Measurements from ENCODE around the gene SGO2.
"Not testable (repeated sequence)": the region's sequence is repeated elsewhere in the genome, so short reads cannot be mapped to it uniquely, and the experiment has no call there.

The SGO2 gene

GRCh38 chr2:200625282-200625681 lies 99.3 kb downstream of the SGO2 start:
- no peaks in the 10 kb centered on the region for H3K36me3 ChIP-seq (ENCODE audit: insufficient read depth, low read depth, low read length)
- H3K9ac ChIP-seq (ENCODE audit: low read depth, low read length), result no peak overlapping the region
- no peaks in the 10 kb centered on the region for H3K27me3 ChIP-seq (ENCODE audit: insufficient read depth, low read length)
- H3K4me1 ChIP-seq (ENCODE audit: insufficient read depth, low read length), result peaks cover 6% of the 10 kb centered on the region; the same call in 1 of the 2 replicates
- H3K4me3 ChIP-seq (ENCODE audit: low read length), result no peak overlapping the region
- H3K27ac ChIP-seq (ENCODE audit: low read length), result no peak overlapping the region
- no peaks in the 10 kb centered on the region for H3K9me3 ChIP-seq (ENCODE audit: insufficient read depth, low read depth, low read length)

- no peaks in the 10 kb centered on the region for H3K9me3 ChIP-seq (ENCODE audit: insufficient read depth, low read depth, low read length)
- no peak overlapping the region for H3K4me3 ChIP-seq (ENCODE audit: low read length)
- H3K9ac ChIP-seq (ENCODE audit: low read depth, low read length), result no peak overlapping the region
- H3K4me1 ChIP-seq (ENCODE audit: insufficient read depth, low read length), result peaks cover 6% of the 10 kb centered on the region; the same call in 1 of the 2 replicates
- H3K36me3 ChIP-seq (ENCODE audit: insufficient read depth, low read depth, low read length), result no peaks in the 10 kb centered on the region
- H3K27ac ChIP-seq (ENCODE audit: low read length), result no peak overlapping the region
- H3K27me3 ChIP-seq (ENCODE audit: insufficient read depth, low read length), result no peaks in the 10 kb centered on the region
These were observed 100.0 kb downstream of the SGO2 start for GRCh38 chr2:200625958-200626363.

- Histone ChIP-seq H3K27ac (ENCODE audit: low read length) (no peak overlapping the region), H3K36me3 (ENCODE audit: insufficient read depth, low read depth, low read length) (no peaks in the 10 kb centered on the region), H3K4me3 (ENCODE audit: low read length) (no peak overlapping the region), H3K9ac (ENCODE audit: low read depth, low read length) (no peak overlapping the region), H3K9me3 (ENCODE audit: insufficient read depth, low read depth, low read length) (no peaks in the 10 kb centered on the region), H3K4me1 (ENCODE audit: insufficient read depth, low read length) (peaks cover 6% of the 10 kb centered on the region; the same call in 1 of the 2 replicates), H3K27me3 (ENCODE audit: insufficient read depth, low read length) (no peaks in the 10 kb centered on the region)
These were observed 101.2 kb downstream of the SGO2 start for GRCh38 chr2:200627110-200627770.

GRCh38 chr2:200628461-200628860 lies 102.5 kb downstream of the SGO2 start:
- H3K4me1 ChIP-seq (ENCODE audit: insufficient read depth, low read length); H3K9me3 ChIP-seq (ENCODE audit: insufficient read depth, low read depth, low read length); H3K27me3 ChIP-seq (ENCODE audit: insufficient read depth, low read length); H3K4me3 ChIP-seq (ENCODE audit: low read length); H3K36me3 ChIP-seq (ENCODE audit: insufficient read depth, low read depth, low read length); H3K27ac ChIP-seq (ENCODE audit: low read length); H3K9ac ChIP-seq (ENCODE audit: low read depth, low read length): not testable (repeated sequence)

- Histone ChIP-seq H3K36me3 (ENCODE audit: insufficient read depth, low read depth, low read length) (no peaks in the 10 kb centered on the region), H3K4me3 (ENCODE audit: low read length) (no peak overlapping the region), H3K4me1 (ENCODE audit: insufficient read depth, low read length) (peaks cover 4% of the 10 kb centered on the region; the same call in 1 of the 2 replicates), H3K27ac (ENCODE audit: low read length) (no peak overlapping the region), H3K27me3 (ENCODE audit: insufficient read depth, low read length) (no peaks in the 10 kb centered on the region), H3K9ac (ENCODE audit: low read depth, low read length) (no peak overlapping the region), H3K9me3 (ENCODE audit: insufficient read depth, low read depth, low read length) (no peaks in the 10 kb centered on the region)
These were observed 105.3 kb downstream of the SGO2 start for GRCh38 chr2:200631287-200631686.

Data from iPS-20b (cell line).